HG03045 (cell line): Measurements from ENCODE around the gene GPR39.

ENCODE experiments used
- ATAC-seq: cut with Tn5 transposase; IDR thresholded peaks from one replicate; pipeline ENCODE4 v1.9.1; 2021; ENCODE audit warnings: mild to moderate bottlenecking, moderate library complexity; ENCODE audit not compliant: unreplicated experiment

The GPR39 gene

DNA sequence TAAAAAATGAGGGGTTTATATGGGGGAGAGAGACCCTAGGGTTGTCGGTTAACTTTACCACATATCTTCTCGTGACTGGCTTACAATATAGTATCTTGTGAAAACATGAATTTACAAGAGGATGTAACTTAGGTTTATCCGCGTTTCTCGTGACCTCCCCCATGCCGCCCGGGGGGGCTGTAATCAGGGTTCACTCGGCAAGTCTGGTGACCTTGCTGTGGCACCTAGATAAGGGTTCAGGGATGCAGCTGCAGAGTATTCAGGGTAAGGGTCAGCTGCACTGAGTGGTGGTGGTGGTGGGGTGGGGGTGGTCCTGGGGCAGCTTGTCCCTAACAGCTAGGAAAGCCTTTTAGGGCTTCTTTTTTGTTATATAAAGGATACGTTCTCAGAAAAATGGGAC lies 141.1 kb downstream of the GPR39 start:
- ATAC-seq: no peak

- ATAC-seq: no peak
These were observed 142.7 kb downstream of the GPR39 start for GRCh38 chr2:132559326-132559725.

- no peak for ATAC-seq
These were observed 143.3 kb downstream of the GPR39 start for GRCh38 chr2:132559921-132560320.

GRCh38 chr2:132560562-132560961 lies 144.0 kb downstream of the GPR39 start:
- no peak for ATAC-seq

DNA sequence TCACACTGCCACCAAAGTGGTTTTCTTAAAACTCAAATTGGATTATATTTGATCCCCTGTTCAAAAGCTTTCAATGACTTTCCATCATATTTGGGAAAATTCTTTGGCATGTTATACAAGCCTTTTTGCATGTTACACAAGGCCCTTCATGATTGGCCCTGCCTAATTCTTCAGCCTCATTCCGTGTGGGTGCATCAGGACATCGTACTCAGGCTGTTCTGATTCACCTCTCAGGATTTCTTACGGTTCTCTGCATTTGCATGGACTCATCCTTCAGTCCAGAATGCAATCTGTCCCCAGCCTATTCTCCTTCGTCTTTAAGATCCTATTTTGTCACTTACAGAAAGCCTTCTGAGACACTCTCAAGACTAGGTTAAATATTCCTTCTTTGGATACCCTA lies 145.6 kb downstream of the GPR39 start:
- ATAC-seq: no peak

GRCh38 chr2:132564065-132564464 lies 147.5 kb downstream of the GPR39 start:
- no peak for ATAC-seq

GRCh38 chr2:132566379-132566778 lies 149.8 kb downstream of the GPR39 start:
- no peak for ATAC-seq

- no peak for ATAC-seq
These were observed 151.1 kb downstream of the GPR39 start for GRCh38 chr2:132567682-132568081.

DNA sequence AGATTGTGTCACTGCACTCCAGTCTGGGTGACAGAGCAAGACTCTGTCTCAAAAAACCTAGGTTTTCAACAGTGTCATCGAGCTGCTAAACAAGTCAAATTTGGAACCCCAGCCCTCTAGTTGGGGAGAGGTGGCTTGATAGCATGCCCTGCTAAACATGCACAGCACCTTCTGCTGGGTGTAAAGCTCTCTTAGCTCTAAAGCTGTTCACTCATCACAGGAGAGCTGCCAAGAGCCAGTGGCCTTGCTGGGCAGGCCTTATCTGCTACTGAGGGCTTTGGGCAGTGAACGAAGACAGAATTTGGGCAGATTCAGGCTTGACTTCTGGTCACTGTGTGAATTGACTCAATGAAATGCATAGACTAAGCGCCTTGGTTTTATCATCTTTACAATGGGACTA lies 152.1 kb downstream of the GPR39 start:
- no peak for ATAC-seq

DNA sequence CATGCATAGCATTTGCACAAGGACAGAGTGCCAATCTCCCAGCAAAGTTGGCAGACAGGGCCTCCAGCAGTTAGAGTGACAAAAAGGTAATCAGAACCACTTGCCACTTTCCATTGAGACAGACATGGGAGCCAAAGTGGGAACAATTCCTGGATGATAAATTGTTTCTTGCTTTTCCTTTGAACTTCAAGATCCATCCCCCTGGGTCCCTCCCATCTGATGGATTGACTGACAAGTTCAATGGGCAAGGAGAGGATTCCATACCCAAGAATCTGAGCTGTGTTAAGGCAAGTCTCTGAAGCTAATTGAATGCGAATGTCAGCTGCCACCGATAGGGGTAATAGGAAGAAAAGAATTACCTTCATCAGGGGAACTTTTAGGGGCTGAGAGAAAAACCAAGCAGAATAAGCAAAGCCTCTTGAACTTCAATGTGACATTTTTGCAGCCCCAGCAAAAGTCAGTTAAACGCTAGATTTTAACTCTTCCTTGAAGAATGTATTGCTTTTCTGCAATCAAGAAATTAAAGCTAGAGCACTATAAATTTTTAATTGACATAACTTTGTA lies 156.9 kb downstream of the GPR39 start:
- ATAC-seq: no peak

DNA sequence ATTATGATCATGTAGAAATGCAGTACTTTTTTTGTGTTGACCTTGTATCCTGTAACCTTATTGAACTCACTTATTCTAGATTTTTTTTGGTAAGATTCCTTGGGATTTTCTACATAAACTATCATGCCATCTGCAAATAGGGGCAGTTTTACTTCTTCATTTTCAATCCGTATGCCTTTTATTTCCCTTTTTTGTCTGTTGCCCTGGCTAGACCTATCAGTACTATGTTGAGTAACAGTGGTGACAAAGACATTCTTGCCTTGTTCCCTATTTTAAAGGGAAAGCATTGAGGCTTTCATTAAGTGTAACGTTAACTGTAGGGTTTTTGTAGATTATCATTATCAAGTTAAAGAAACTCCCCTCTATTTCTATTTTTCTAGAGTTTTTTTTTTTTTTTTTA lies 161.1 kb downstream of the GPR39 start:
- ATAC-seq: no peak

DNA sequence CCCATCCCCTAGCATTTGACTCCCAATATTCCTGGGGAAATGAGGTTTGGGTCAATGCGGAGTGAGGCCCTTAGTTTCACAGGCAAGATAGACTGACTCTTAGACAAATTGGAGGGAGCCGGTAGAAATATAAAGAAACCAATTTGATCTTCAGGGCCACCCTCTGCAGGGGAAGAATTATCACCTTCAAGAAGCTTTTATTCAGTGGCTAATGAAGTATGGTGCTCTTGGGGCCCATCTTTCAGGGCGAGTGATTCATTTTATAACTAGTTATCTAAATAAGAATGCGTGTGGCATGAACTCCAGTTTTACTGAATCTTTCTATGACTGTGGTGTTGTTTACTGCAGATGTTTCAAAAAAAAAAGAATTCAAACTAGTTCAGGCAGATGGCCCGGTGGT lies 165.0 kb downstream of the GPR39 start:
- no peak for ATAC-seq

DNA sequence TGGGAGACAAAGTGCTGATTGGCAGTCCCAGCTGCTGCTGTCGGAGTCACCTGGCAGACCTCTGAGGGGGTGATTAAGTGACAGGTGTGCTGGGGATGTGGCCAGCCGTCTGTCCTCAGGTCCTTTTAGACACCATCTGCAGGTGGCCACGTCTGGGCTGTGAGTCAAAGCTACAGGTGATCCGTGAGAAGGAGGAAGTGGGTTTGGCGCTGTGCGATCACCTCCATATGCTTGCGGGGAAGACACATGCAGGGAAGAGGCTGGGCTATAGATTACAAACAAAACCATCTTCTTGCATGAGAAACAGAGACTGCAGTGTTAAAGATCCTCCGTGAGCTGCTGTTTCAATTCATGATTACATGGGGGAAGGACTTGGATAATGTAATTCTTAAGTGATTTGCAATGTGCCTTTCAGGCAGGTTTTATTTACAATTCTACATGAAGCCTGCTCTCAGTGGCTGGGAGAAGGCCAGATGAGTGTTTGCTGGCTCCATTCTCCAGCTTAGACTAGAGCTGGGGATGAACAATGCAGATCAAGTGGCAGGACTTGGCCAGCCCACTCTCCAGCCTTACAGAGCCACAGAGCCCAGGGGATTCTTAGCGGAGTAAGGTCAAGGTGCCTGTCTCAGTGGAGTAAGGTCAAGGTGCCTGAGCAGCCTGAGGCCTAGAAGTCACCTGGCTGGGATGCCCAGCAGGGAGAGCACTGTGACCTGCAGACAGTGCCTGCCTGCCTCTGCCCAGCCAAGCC lies 165.6 kb downstream of the GPR39 start:
- ATAC-seq: no peak

DNA sequence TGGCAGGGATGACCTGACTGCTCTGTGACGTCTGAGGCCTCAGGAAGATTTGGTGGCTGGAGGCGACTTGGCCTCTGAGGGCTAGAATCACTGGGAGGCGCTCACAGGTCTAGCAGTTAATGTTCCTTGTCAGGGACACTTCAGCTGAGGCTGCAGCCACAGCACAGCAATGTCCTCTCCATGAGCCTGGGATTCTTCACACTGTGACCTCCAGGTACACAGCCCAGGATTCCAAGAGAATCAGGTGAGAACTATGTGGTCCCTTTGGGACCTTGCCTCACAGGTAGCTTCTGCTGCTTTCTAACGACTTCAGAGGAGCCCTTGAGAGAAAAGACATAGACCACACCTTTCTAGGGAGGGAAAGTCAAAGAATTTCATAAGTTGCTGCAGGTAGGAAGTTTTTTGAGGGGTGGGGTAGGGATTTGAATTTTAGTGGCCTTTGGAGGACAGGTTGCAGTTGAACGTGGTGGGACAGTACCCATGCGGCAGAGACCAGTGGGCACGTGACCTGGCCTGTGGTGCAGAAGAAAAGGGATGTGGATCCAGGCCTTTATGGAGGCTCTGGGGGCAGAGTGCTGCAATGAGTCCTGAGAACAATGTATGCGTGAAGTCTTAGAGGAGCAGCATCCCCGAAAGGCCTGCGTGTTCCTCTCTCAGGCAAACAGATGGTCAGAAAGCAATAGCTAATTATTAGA lies 167.2 kb downstream of the GPR39 start:
- ATAC-seq: no peak

- no peak for ATAC-seq
These were observed 168.6 kb downstream of the GPR39 start for GRCh38 chr2:132584976-132585817.

GRCh38 chr2:132586101-132586511 lies 169.5 kb downstream of the GPR39 start:
- no peak for ATAC-seq

GRCh38 chr2:132586835-132587234 lies 170.2 kb downstream of the GPR39 start:
- ATAC-seq: no peak

DNA sequence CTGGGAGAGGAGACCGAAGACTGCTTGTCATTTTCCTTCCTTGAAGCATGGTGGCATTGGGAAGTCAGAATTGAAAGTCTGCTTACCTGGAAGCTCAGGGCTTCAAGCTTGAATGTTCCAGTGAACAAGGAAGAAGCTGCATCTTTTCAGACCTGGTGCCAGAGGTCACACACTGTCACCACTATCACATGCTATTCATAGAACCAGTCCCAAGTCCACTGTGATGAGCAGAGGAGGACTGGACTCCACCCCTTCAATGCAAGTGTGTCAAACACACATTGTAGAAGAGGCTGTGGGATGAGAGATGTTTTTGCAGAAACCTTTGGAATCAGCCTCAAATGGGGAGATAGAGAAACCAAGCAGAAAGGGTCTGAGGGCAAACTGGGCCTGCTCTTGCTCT lies 172.0 kb downstream of the GPR39 start:
- no peak for ATAC-seq

- no peak for ATAC-seq
These were observed 172.7 kb downstream of the GPR39 start for GRCh38 chr2:132589111-132589830.

DNA sequence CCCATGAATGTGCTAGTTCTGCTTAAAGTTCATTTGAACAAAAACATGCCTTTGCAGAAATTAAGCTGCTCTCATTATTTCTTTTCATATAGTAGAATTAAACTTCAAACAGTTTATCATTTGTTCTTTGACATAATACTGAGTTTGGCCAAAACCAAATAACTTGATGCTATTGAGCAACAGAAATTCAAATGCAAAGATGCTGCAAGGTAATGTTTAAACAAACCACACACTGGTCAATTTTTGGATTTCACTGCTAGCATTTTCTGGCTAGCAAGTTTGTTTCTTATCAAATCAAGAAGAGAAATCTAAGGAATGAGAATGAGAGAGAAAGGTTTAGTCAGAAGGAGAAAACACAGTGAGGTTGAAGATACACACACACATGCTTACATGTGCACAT lies 173.4 kb downstream of the GPR39 start:
- no peak for ATAC-seq

DNA sequence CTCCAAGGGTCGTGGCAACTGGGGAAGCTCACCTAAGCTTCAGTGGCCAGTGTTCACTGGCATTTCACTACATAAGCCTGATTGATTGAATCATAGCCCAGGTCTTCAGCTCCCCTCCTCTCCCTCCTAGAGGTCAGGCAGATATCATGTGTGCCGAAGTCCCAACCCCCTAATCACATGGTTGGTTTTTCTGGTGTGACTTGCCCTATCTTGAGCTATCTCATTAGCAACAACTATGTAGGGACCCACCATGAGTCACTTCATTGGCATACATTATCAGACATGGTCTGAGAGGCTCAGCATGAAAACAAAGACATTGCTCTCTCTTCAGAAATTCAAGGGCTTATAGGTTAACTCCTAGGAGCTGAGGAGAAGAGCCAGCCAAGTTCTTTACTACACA lies 176.6 kb downstream of the GPR39 start:
- ATAC-seq: no peak
